H1 (cell line): ENCODE measurements around the gene TBX21. TPM values are rescaled to one million over a fixed set of nuclear protein-coding genes. Genes with fewer than 3 reads are reported as not detected.

Experiments
- CTCF ChIA-PET: fragments of 300-600 bp; sonication (Branson Sonifier 250); formaldehyde crosslinking; loops from one replicate; lab custom pipeline; 2021; ENCODE audit not compliant: partially characterized antibody; lab: Charles Lee
- POLR2A ChIA-PET: fragments of 300-600 bp; sonication (Branson Sonifier 250); formaldehyde crosslinking; loops from one replicate; lab custom pipeline; 2021; ENCODE audit warnings: inconsistent platforms; ENCODE audit not compliant: partially characterized antibody; lab: Charles Lee
- DNase-seq, 2 experiments: peaks; one replicate each; pipeline versions ENCODE4 v3.0.0 to v3.0.0-alpha.2; 2010 to 2022; ENCODE audit warnings: low spot score in 2 of 2, low read depth in 1 of 2, mixed read lengths in 1 of 2
- FAIRE-seq: peaks from 2 replicates; lab custom pipeline; 2011; peaks lifted over from hg19 to GRCh38; lab: Jason Lieb, UNC
- H2AFZ ChIP-seq: 2 replicates; pipeline ENCODE4 v1.8.1; 2012; ENCODE audit warnings: low read length, inconsistent platforms
- H2AK5ac ChIP-seq: 2 replicates; pipeline ENCODE4 v1.6.1; 2013; ENCODE audit warnings: low read depth, low read length
- H2BK120ac ChIP-seq: replicated peaks from 2 replicates; pipeline ENCODE3; 2013; ENCODE audit warnings: low read depth, low read length, inconsistent platforms
- H2BK12ac ChIP-seq: 2 replicates; pipeline ENCODE4 v1.6.1; 2013; ENCODE audit warnings: low read depth, low read length
- H2BK15ac ChIP-seq: 2 replicates; pipeline ENCODE4 v1.6.1; 2013; ENCODE audit warnings: low read length
- H2BK20ac ChIP-seq: 2 replicates; pipeline ENCODE4 v1.6.1; 2013; ENCODE audit warnings: low read length
- H2BK5ac ChIP-seq: 2 replicates; pipeline ENCODE4 v1.6.1; 2013; ENCODE audit warnings: low read depth, low read length
- H3K14ac ChIP-seq: 2 replicates; pipeline ENCODE4 v1.6.1; 2013; ENCODE audit warnings: inconsistent platforms; ENCODE audit not compliant: insufficient read length
- H3K18ac ChIP-seq: 2 replicates; pipeline ENCODE4 v1.6.1; 2013; ENCODE audit warnings: low read length; ENCODE audit errors: extremely low read depth
- H3K23ac ChIP-seq: 2 replicates; pipeline ENCODE4 v1.6.1; 2013; ENCODE audit warnings: inconsistent platforms; ENCODE audit not compliant: insufficient read length
- H3K23me2 ChIP-seq: 2 replicates; pipeline ENCODE4 v1.6.1; 2013; ENCODE audit warnings: low read depth, low read length
- H3K27ac ChIP-seq: 2 replicates; pipeline ENCODE4 v1.6.1; 2011; ENCODE audit warnings: low read depth, low read length, inconsistent platforms
- H3K27me3 ChIP-seq, 4 experiments: replicated peaks in 1 of 4; 1 replicate in 1 of 4; 2 replicates in 3 of 4; pipeline versions ENCODE4 v1.6.1 to v1.8.1; 2011 to 2013; ENCODE audit warnings: low read length in 3 of 4, mild to moderate bottlenecking in 3 of 4, inconsistent platforms in 2 of 4, mixed read lengths in 2 of 4, moderate library complexity in 1 of 4; ENCODE audit not compliant: control insufficient read depth in 3 of 4, insufficient read depth in 3 of 4; ENCODE audit errors: extremely low read depth in 1 of 4
- H3K36me3 ChIP-seq, 4 experiments: 2 replicates each; pipeline versions ENCODE4 v1.6.1 to v1.8.1; 2011 to 2013; ENCODE audit warnings: mild to moderate bottlenecking in 4 of 4, low read length in 3 of 4, moderate library complexity in 2 of 4, control low read depth in 1 of 4, inconsistent platforms in 1 of 4; ENCODE audit not compliant: insufficient read depth in 4 of 4, control insufficient read depth in 2 of 4
- H3K4ac ChIP-seq: replicated peaks from 2 replicates; pipeline ENCODE3; 2013; ENCODE audit warnings: low read length, low read depth, mixed read lengths, inconsistent platforms; ENCODE audit not compliant: insufficient read length
- H3K4me1 ChIP-seq, 4 experiments: replicated peaks in 1 of 4; 1 replicate in 1 of 4; 2 replicates in 3 of 4; pipeline versions ENCODE4 v1.6.1 to v1.8.1; 2011 to 2013; ENCODE audit warnings: low read length in 3 of 4, inconsistent platforms in 2 of 4, mixed read lengths in 1 of 4; ENCODE audit not compliant: insufficient read depth in 4 of 4, control insufficient read depth in 3 of 4
- H3K4me2 ChIP-seq, 2 experiments: 2 replicates each; pipeline versions ENCODE4 v1.6.1 to v1.8.1; 2011 to 2013; ENCODE audit warnings: low read depth in 2 of 2, low read length in 2 of 2, control low read depth in 1 of 2, inconsistent platforms in 1 of 2, mild to moderate bottlenecking in 1 of 2; ENCODE audit not compliant: insufficient read depth in 1 of 2
- H3K4me3 ChIP-seq, 4 experiments: fragments of 200-600, 300-600 bp in 1 of 4; sonication (generic), shearing (Covaris generic), sonication (Bioruptor Twin) in 1 of 4; 2 replicates each; pipeline versions ENCODE4 v1.5.1 to v1.8.1; 2011 to 2016; ENCODE audit warnings: low read length in 4 of 4, low read depth in 3 of 4, control low read depth in 2 of 4, inconsistent platforms in 2 of 4, mild to moderate bottlenecking in 2 of 4, mixed read lengths in 1 of 4, moderate library complexity in 1 of 4; ENCODE audit not compliant: insufficient read depth in 2 of 4; ENCODE audit errors: extremely low read depth in 1 of 4
- H3K56ac ChIP-seq: replicated peaks from 2 replicates; pipeline ENCODE3; 2013; ENCODE audit warnings: low read depth, mild to moderate bottlenecking, mixed read lengths, low read length, inconsistent platforms; ENCODE audit not compliant: insufficient read length
- H3K79me1 ChIP-seq: 2 replicates; pipeline ENCODE4 v1.6.1; 2013; ENCODE audit warnings: low read depth, low read length, control low read depth
- H3K79me2 ChIP-seq, 2 experiments: 2 replicates each; pipeline versions ENCODE4 v1.6.1 to v1.8.1; 2012 to 2013; ENCODE audit warnings: low read length in 2 of 2, mild to moderate bottlenecking in 2 of 2, inconsistent platforms in 1 of 2; ENCODE audit not compliant: insufficient read depth in 2 of 2, control insufficient read depth in 1 of 2
- H3K9ac ChIP-seq, 4 experiments: replicated peaks in 1 of 4; 1 replicate in 1 of 4; 2 replicates in 3 of 4; pipeline versions ENCODE4 v1.6.1 to v1.8.1; 2011 to 2013; ENCODE audit warnings: low read depth in 3 of 4, low read length in 3 of 4, control low read depth in 2 of 4, mild to moderate bottlenecking in 2 of 4, moderate library complexity in 2 of 4, inconsistent platforms in 1 of 4; ENCODE audit errors: extremely low read depth in 1 of 4
- H3K9me3 ChIP-seq, 2 experiments: 2 replicates each; pipeline versions ENCODE4 v1.6.1 to v1.8.1; 2012 to 2013; ENCODE audit warnings: mild to moderate bottlenecking in 2 of 2, moderate library complexity in 2 of 2, control low read depth in 1 of 2, inconsistent platforms in 1 of 2, low read depth in 1 of 2, low read length in 1 of 2, mixed read lengths in 1 of 2; ENCODE audit not compliant: insufficient read depth in 2 of 2
- H4K20me1 ChIP-seq, 2 experiments: replicated peaks in 1 of 2; 2 replicates each; pipeline versions ENCODE3 to v1.8.1; 2011 to 2013; ENCODE audit warnings: inconsistent platforms in 2 of 2, low read length in 2 of 2, mild to moderate bottlenecking in 1 of 2; ENCODE audit not compliant: insufficient read depth in 2 of 2, control insufficient read depth in 1 of 2
- H4K5ac ChIP-seq: 2 replicates; pipeline ENCODE4 v1.6.1; 2013; ENCODE audit warnings: low read length, low read depth, mixed read lengths, inconsistent platforms; ENCODE audit not compliant: insufficient read length
- H4K8ac ChIP-seq: 2 replicates; pipeline ENCODE4 v1.8.0; 2013; ENCODE audit warnings: mild to moderate bottlenecking, moderate library complexity, low read length, inconsistent platforms; ENCODE audit not compliant: insufficient read depth; ENCODE audit errors: extremely low read depth
- H4K91ac ChIP-seq: replicated peaks from 2 replicates; pipeline ENCODE3; 2013; ENCODE audit warnings: low read length, mixed read lengths, inconsistent platforms; ENCODE audit not compliant: insufficient read length
- CTBP2 ChIP-seq: IDR thresholded peaks from 2 replicates; pipeline ENCODE4 v1.7.0; 2011; ENCODE audit warnings: borderline replicate concordance, mild to moderate bottlenecking, moderate library complexity, mixed read lengths, low read length; ENCODE audit not compliant: insufficient read depth, insufficient read length
- JUND ChIP-seq: IDR thresholded peaks from 2 replicates; pipeline ENCODE4 v1.6.1; 2011; ENCODE audit warnings: mild to moderate bottlenecking, improper control_type of control experiment, low read length
- MAFK ChIP-seq: IDR thresholded peaks from 2 replicates; pipeline ENCODE4 v1.6.1; 2012; ENCODE audit warnings: low read depth, mild to moderate bottlenecking, improper control_type of control experiment, low read length
- RNF2 ChIP-seq: fragments of 200-900, 300-1000 bp; sonication (generic); IDR thresholded peaks from 2 replicates; pipeline ENCODE4 v1.7.1; 2016; ENCODE audit warnings: borderline replicate concordance, low read depth, mild to moderate bottlenecking, antibody characterized with exemption, low read length; ENCODE audit not compliant: poor library complexity, severe bottlenecking; ENCODE audit errors: missing control alignments
- SP1 ChIP-seq: IDR thresholded peaks from 2 replicates; pipeline ENCODE4 v1.6.1; 2011; ENCODE audit warnings: low read depth, low read length
- SP4 ChIP-seq: IDR thresholded peaks from 2 replicates; pipeline ENCODE4 v1.6.1; 2012; ENCODE audit warnings: low read length, inconsistent platforms
- SUZ12 ChIP-seq: fragments of 200-600 bp; sonication (generic); IDR thresholded peaks from 2 replicates; pipeline ENCODE4 v1.6.1; 2012; ENCODE audit warnings: mild to moderate bottlenecking, inconsistent platforms, low read length, moderate library complexity, mixed read lengths
- TBP ChIP-seq: IDR thresholded peaks from 2 replicates; pipeline ENCODE4 v1.6.1; 2011; ENCODE audit warnings: low read depth, low read length, improper control_type of control experiment
- ZNF274 ChIP-seq: IDR thresholded peaks from 2 replicates; pipeline ENCODE4 v1.7.0; 2012; ENCODE audit warnings: low read length, borderline replicate concordance; ENCODE audit errors: extremely low read depth
- WGBS, 2 experiments: shearing (Covaris generic) in 1 of 2; methylation state at CpG; one replicate each; pipeline versions ENCODE4 v1.1.6 to v1.1.7; 2013 to 2015; ENCODE audit warnings: low lambda C conversion rate in 2 of 2, mixed read lengths in 2 of 2, inconsistent platforms in 1 of 2, low coverage in 1 of 2, missing lambda C conversion rate in 1 of 2; ENCODE audit not compliant: insufficient replicate concordance in 2 of 2, insufficient coverage in 1 of 2, insufficient read length in 1 of 2; ENCODE audit errors: extremely low coverage in 1 of 2, missing lambda C conversion rate in 1 of 2; 5-methylcytosine and 5-hydroxymethylcytosine counted together
- polyA plus RNA-seq, 7 experiments: library from polyadenylated mRNA; depleted of rRNA in 3 of 7; stranded (reverse) in 5 of 7; unstranded in 2 of 7; fragments of >200 nt in 5 of 7; fragments of 200-250 nt in 2 of 7; gene quantifications; 1 replicate in 5 of 7; 2 replicates in 1 of 7; 4 replicates in 1 of 7; pipeline versions ENCODE4 v1.2.1 to v1.2.3, GENCODE V29; 2011 to 2013; ENCODE audit warnings: missing spikeins in 2 of 7, mixed read lengths in 2 of 7
- total RNA-seq: library from RNA; stranded (reverse); fragmentation: NEBNext Ultra II Directional; extraction: Animal tissue kit (Norgen Biotek cat#: 25700); gene quantifications from 2 replicates; pipeline ENCODE4 v1.2.1, GENCODE V29; 2021
- TF ChIP-seq, protein P1 (sequence below), 3 experiments: IDR thresholded peaks; 1 replicate in 2 of 3; 2 replicates in 1 of 3; pipeline versions ENCODE4 v1.5.1 to v1.6.1; 2011; ENCODE audit warnings: low read length in 3 of 3, mild to moderate bottlenecking in 3 of 3, inconsistent platforms in 2 of 3, low read depth in 1 of 3, moderate library complexity in 1 of 3; ENCODE audit not compliant: insufficient read depth in 1 of 3; ENCODE audit errors: control extremely low read depth in 1 of 3
- TF ChIP-seq, protein P2 (sequence below): IDR thresholded peaks from 2 replicates; pipeline ENCODE4 v1.6.1; 2012; ENCODE audit warnings: inconsistent platforms

The TBX21 gene
- total and polyA plus RNA-seq, 2 of the 8 experiments (the other 6 are each of a cell fraction or from before 2014, with no cell fraction given): not detected

DNA sequence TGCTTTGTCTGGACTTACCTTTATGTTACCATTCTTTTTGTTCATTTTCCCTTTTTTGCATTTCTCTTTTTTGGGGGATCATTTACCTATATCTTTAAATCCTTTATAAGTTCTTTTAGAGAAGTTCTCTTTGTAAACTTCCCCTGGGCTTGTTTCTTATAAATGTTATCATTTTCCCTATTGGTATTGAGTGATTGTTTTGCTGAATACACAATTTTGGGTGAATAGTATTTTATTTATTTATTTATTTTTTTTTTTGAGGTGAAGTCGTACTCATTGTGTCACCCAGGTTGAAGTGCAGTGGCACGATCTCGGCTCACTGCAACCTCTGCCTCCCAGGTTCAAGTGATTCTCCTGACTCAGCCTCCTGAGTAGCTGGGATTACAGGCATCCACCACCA is 18.4 kb downstream of the TBX21 start:
- POLR2A ChIA-PET: no interaction called here
- H3K79me1 ChIP-seq: no peaks in the 10 kb centered on the region
- TF ChIP-seq TBP (no peak), MAFK (no peak), SP1 (no peak), SUZ12 (no peak), RNF2 (no peak), JUND (no peak), CTBP2 (no peak), SP4 (no peak), ZNF274 (no peak)
- TF ChIP-seq, protein P1, sequence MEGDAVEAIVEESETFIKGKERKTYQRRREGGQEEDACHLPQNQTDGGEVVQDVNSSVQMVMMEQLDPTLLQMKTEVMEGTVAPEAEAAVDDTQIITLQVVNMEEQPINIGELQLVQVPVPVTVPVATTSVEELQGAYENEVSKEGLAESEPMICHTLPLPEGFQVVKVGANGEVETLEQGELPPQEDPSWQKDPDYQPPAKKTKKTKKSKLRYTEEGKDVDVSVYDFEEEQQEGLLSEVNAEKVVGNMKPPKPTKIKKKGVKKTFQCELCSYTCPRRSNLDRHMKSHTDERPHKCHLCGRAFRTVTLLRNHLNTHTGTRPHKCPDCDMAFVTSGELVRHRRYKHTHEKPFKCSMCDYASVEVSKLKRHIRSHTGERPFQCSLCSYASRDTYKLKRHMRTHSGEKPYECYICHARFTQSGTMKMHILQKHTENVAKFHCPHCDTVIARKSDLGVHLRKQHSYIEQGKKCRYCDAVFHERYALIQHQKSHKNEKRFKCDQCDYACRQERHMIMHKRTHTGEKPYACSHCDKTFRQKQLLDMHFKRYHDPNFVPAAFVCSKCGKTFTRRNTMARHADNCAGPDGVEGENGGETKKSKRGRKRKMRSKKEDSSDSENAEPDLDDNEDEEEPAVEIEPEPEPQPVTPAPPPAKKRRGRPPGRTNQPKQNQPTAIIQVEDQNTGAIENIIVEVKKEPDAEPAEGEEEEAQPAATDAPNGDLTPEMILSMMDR (IDR thresholded peaks at IDR 0.05; ENCODE audit: control extremely low read depth in 1 of 3, insufficient read depth in 1 of 3, low read depth in 1 of 3, low read length in 3 of 3): no peak
- TF ChIP-seq, protein P2, sequence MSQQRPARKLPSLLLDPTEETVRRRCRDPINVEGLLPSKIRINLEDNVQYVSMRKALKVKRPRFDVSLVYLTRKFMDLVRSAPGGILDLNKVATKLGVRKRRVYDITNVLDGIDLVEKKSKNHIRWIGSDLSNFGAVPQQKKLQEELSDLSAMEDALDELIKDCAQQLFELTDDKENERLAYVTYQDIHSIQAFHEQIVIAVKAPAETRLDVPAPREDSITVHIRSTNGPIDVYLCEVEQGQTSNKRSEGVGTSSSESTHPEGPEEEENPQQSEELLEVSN: no peak

More for the DNA sequence above, 18.4 kb downstream of the TBX21 start:
- Histone ChIP-seq H2BK20ac (no peak overlapping the region), H4K5ac (no peak overlapping the region), H3K56ac (no peak overlapping the region), H2BK5ac (no peak overlapping the region), H4K20me1 (peaks cover 0 to 2% of the 10 kb centered on the region in 2 experiments), H3K4me1 (no peaks in the 10 kb centered on the region), H2BK15ac (no peak overlapping the region), H3K4ac (no peak overlapping the region), H3K9me3 (no peaks in the 10 kb centered on the region), H3K9ac (no peak overlapping the region), H3K27ac (no peak overlapping the region), H3K4me3 (no peak overlapping the region), H3K27me3 (no peaks in the 10 kb centered on the region; a peak in 1 of 7 replicates), H2BK120ac (no peak overlapping the region), H3K23ac (no peak overlapping the region), H3K23me2 (no peaks in the 10 kb centered on the region), H3K14ac (no peak overlapping the region), H3K18ac (no peak overlapping the region), H4K8ac (no peak overlapping the region), H4K91ac (no peak overlapping the region), H3K36me3 (no peaks in the 10 kb centered on the region), H2AK5ac (no peak overlapping the region), H3K79me2 (no peaks in the 10 kb centered on the region), H2AFZ (no peak overlapping the region), H2BK12ac (no peak overlapping the region), H3K4me2 (no peak overlapping the region)
- 93% methylated on average over 3 of the region's 3 CpGs; no CpG with 5 or more reads in 1 of the 2 experiments for WGBS, 2 experiments
- DNase-seq: no peak
- CTCF ChIA-PET: interaction anchor here (2.6 kb wide), 1 partner anchor 10 kb away, joined by 9 read pairs; no protein-coding TSS in a partner anchor
- FAIRE-seq: no peak
